Measurements from ENCODE around the gene AMHR2. TPM values are rescaled to one million over a fixed set of nuclear protein-coding genes. Genes with fewer than 3 reads are reported as not detected.
"Not testable (repeated sequence)": the region's sequence is repeated elsewhere in the genome, so short reads cannot be mapped to it uniquely, and the experiment has no call there.

AMHR2 gene
- total RNA-seq, 1 experiment from 2014 or later: 0.14 TPM

GRCh38 chr12:53427905-53428594 is 4.4 kb downstream of the AMHR2 start:
- H3K36me3 ChIP-seq: no peaks in the 10 kb centered on the region
- H3K9me3 ChIP-seq (replicated peaks): no peaks in the 10 kb centered on the region
- H3K27ac ChIP-seq: no peak overlapping the region
- no peaks in the 10 kb centered on the region for H3K4me1 ChIP-seq
- H3K27me3 ChIP-seq: no peaks in the 10 kb centered on the region
- no peak overlapping the region for H3K4me3 ChIP-seq
- DNase-seq: no peak

GRCh38 chr12:53428741-53429140 is 5.1 kb downstream of the AMHR2 start:
- H3K4me1 ChIP-seq: no peaks in the 10 kb centered on the region
- no peak overlapping the region for H3K27ac ChIP-seq
- no peaks in the 10 kb centered on the region for H3K36me3 ChIP-seq
- H3K27me3 ChIP-seq: no peaks in the 10 kb centered on the region
- no peaks in the 10 kb centered on the region for H3K9me3 ChIP-seq (replicated peaks)
- DNase-seq: no peak
- no peak overlapping the region for H3K4me3 ChIP-seq

GRCh38 chr12:53430116-53430515 is 6.5 kb downstream of the AMHR2 start:
- Histone ChIP-seq H3K27ac (no peak overlapping the region), H3K4me1 (no peaks in the 10 kb centered on the region), H3K36me3 (no peaks in the 10 kb centered on the region), H3K4me3 (no peak overlapping the region), H3K27me3 (no peaks in the 10 kb centered on the region), H3K9me3 (replicated peaks) (no peaks in the 10 kb centered on the region)
- no peak for DNase-seq

- Histone ChIP-seq H3K4me3 (no peak overlapping the region), H3K36me3 (no peaks in the 10 kb centered on the region), H3K9me3 (replicated peaks) (no peaks in the 10 kb centered on the region), H3K27ac (no peak overlapping the region), H3K4me1 (no peaks in the 10 kb centered on the region), H3K27me3 (no peaks in the 10 kb centered on the region)
- no peak for DNase-seq
Observed at GRCh38 chr12:53431187-53431586, 7.5 kb downstream of the AMHR2 start.

GRCh38 chr12:53435326-53435725 is 11.7 kb downstream of the AMHR2 start:
- not testable (repeated sequence) for H3K27me3 ChIP-seq; DNase-seq; H3K9me3 ChIP-seq (replicated peaks); H3K36me3 ChIP-seq; H3K4me1 ChIP-seq; H3K4me3 ChIP-seq; H3K27ac ChIP-seq

- H3K4me1 ChIP-seq; DNase-seq; H3K27ac ChIP-seq; H3K27me3 ChIP-seq; H3K4me3 ChIP-seq; H3K9me3 ChIP-seq (replicated peaks); H3K36me3 ChIP-seq: not testable (repeated sequence)
Observed at GRCh38 chr12:53439582-53439981, 15.9 kb downstream of the AMHR2 start.

GRCh38 chr12:53441040-53441833 is 17.6 kb downstream of the AMHR2 start, which contains the start of gene PRR13:
TSS of gene PRR13 (plus strand) at chr12:53441734. CDS start at chr12:53442715, 981 bp downstream.
- H3K4me3 ChIP-seq: peak within 1 kb of the TSS; percentile 69
- H3K27me3 ChIP-seq: no peaks in the 10 kb centered on the region
- H3K4me1 ChIP-seq: no peaks in the 10 kb centered on the region
- no peaks in the 10 kb centered on the region; the same call in 1 of the 2 replicates for H3K36me3 ChIP-seq
- peak within 1 kb of the TSS; percentile 70 for H3K27ac ChIP-seq
- DNase-seq: peak; percentile 99
- H3K9me3 ChIP-seq (replicated peaks): no peaks in the 10 kb centered on the region

GRCh38 chr12:53443955-53444354 is 20.3 kb downstream of the AMHR2 start:
- Histone ChIP-seq H3K4me3 (no peak overlapping the region), H3K27ac (no peak overlapping the region), H3K36me3 (peaks cover 2% of the 10 kb centered on the region; the same call in 1 of the 2 replicates), H3K4me1 (no peaks in the 10 kb centered on the region), H3K9me3 (replicated peaks) (no peaks in the 10 kb centered on the region), H3K27me3 (no peaks in the 10 kb centered on the region)
- DNase-seq: no peak

- not testable (repeated sequence) for H3K4me1 ChIP-seq; H3K36me3 ChIP-seq; H3K27ac ChIP-seq; DNase-seq; H3K9me3 ChIP-seq (replicated peaks); H3K4me3 ChIP-seq; H3K27me3 ChIP-seq
Observed at GRCh38 chr12:53444593-53445325, 21.1 kb downstream of the AMHR2 start.

- H3K4me1 ChIP-seq: peaks cover 8% of the 10 kb centered on the region
- H3K4me3 ChIP-seq: no peak overlapping the region
- H3K36me3 ChIP-seq: peaks cover 35% of the 10 kb centered on the region
- no peak overlapping the region for H3K27ac ChIP-seq
- no peaks in the 10 kb centered on the region for H3K9me3 ChIP-seq (replicated peaks)
- DNase-seq: no peak
- no peaks in the 10 kb centered on the region for H3K27me3 ChIP-seq
Observed at GRCh38 chr12:53450936-53451335, 27.3 kb downstream of the AMHR2 start.

- DNase-seq: peak; percentile 99
- Histone ChIP-seq H3K27ac (peak within 1 kb of the TSS; percentile 94), H3K36me3 (peaks cover 43% of the 10 kb centered on the region), H3K4me1 (peaks cover 8% of the 10 kb centered on the region), H3K27me3 (no peaks in the 10 kb centered on the region), H3K4me3 (peak within 1 kb of the TSS; percentile 96), H3K9me3 (replicated peaks) (no peaks in the 10 kb centered on the region)
Observed at GRCh38 chr12:53451661-53452158, 28.1 kb downstream of the AMHR2 start, which contains the start of gene PCBP2. TSS of gene PCBP2 (plus strand) at chr12:53452102. CDS start at chr12:53454801, 2,699 bp downstream.

GRCh38 chr12:53452159-53453077 is 28.8 kb downstream of the AMHR2 start:
- Histone ChIP-seq H3K4me3 (peak overlapping the region; percentile 96), H3K36me3 (peaks cover 50% of the 10 kb centered on the region), H3K9me3 (replicated peaks) (no peaks in the 10 kb centered on the region), H3K27ac (peak overlapping the region; percentile 94), H3K4me1 (peaks cover 8% of the 10 kb centered on the region), H3K27me3 (no peaks in the 10 kb centered on the region)
- peak; percentile 77 to 84 for DNase-seq

GRCh38 chr12:53453953-53454640 is 30.4 kb downstream of the AMHR2 start:
- Histone ChIP-seq H3K36me3 (peaks cover 64% of the 10 kb centered on the region), H3K9me3 (replicated peaks) (no peaks in the 10 kb centered on the region), H3K4me3 (peak overlapping the region; percentile 96), H3K27ac (no peak overlapping the region), H3K4me1 (peaks cover 8% of the 10 kb centered on the region), H3K27me3 (no peaks in the 10 kb centered on the region)
- no peak for DNase-seq
